Lung (tissue), 12 donors: ENCODE measurements around the gene GCK. TPM values are rescaled to one million over a fixed set of nuclear protein-coding genes. Genes with fewer than 3 reads are reported as not detected.

Source experiments
- ATAC-seq: fragments of 200-7000 bp; cut with Tn5 transposase; one replicate; pipeline ENCODE4 v1.9.1; 2020; ENCODE audit warnings: moderate number of reproducible peaks; ENCODE audit not compliant: insufficient read depth, low FRiP score
- DNase-seq, 3 donors: peaks; one replicate each; pipeline ENCODE4 v3.0.0-alpha.2; 2013 to 2017
- H3K27ac ChIP-seq, 2 donors: one replicate each; pipeline ENCODE4 v1.5.1; 2013; ENCODE audit warnings: mild to moderate bottlenecking in 2 of 2, moderate library complexity in 2 of 2, control low read depth in 1 of 2, inconsistent platforms in 1 of 2, low read depth in 1 of 2, low read length in 1 of 2
- H3K27me3 ChIP-seq, 3 donors: one replicate each; pipeline ENCODE4 v1.5.1; 2013; ENCODE audit warnings: low read length in 2 of 3; ENCODE audit not compliant: control insufficient read depth in 3 of 3, insufficient read depth in 3 of 3
- H3K36me3 ChIP-seq, 4 donors: one replicate each; pipeline ENCODE4 v1.5.1; 2013; ENCODE audit warnings: low read length in 4 of 4, mild to moderate bottlenecking in 1 of 4, moderate library complexity in 1 of 4; ENCODE audit not compliant: control insufficient read depth in 4 of 4, insufficient read depth in 4 of 4
- H3K4me1 ChIP-seq, 5 donors: one replicate each; pipeline ENCODE4 v1.5.1; 2013; ENCODE audit warnings: low read length in 5 of 5, mild to moderate bottlenecking in 2 of 5, moderate library complexity in 1 of 5; ENCODE audit not compliant: control insufficient read depth in 5 of 5, insufficient read depth in 5 of 5
- H3K4me3 ChIP-seq: one replicate; pipeline ENCODE4 v1.5.1; 2013; ENCODE audit warnings: mild to moderate bottlenecking, control low read depth, moderate library complexity
- H3K9ac ChIP-seq, 2 donors: one replicate each; pipeline ENCODE4 v1.5.1; 2013; ENCODE audit warnings: low read length in 2 of 2, control low read depth in 1 of 2; ENCODE audit not compliant: insufficient read depth in 1 of 2
- H3K9me3 ChIP-seq, 4 donors: one replicate each; pipeline ENCODE4 v1.5.1; 2013; ENCODE audit warnings: low read length in 3 of 4, mild to moderate bottlenecking in 1 of 4, moderate library complexity in 1 of 4; ENCODE audit not compliant: control insufficient read depth in 4 of 4, insufficient read depth in 3 of 4
- WGBS, 2 donors: extraction: QIAGEN DNeasy Blood & Tissue Kit; methylation state at CpG; one replicate each; pipeline ENCODE4 v1.1.7; 2013; 5-methylcytosine and 5-hydroxymethylcytosine counted together
- polyA plus RNA-seq, 2 donors: library from polyadenylated mRNA; stranded (reverse); fragments of 200-250 nt; gene quantifications; one replicate each; pipeline ENCODE4 v1.2.1, GENCODE V29; 2013
- total RNA-seq, 2 donors: library from RNA; depleted of rRNA in 1 of 2; stranded (reverse); fragments of >200 nt in 1 of 2; gene quantifications; one replicate each; pipeline ENCODE4 v1.2.1, GENCODE V29; 2014 to 2021
- TF ChIP-seq, protein P1 (sequence below): IDR thresholded peaks from 2 replicates; pipeline ENCODE4 v1.5.1; 2012; ENCODE audit warnings: mild to moderate bottlenecking; ENCODE audit errors: control extremely low read depth, extremely low read depth
- donor health status: control.
- donor health status: control.
- donor health status: Bipolar disorder and iron deficiency.
- donor health status: healthy.
- donor health status: DM: yes; HTN: yes; CAD: no.

GCK gene
- total and polyA plus RNA-seq, 4 donors, result 0.25 to 1.1 (median 0.43) TPM

DNA sequence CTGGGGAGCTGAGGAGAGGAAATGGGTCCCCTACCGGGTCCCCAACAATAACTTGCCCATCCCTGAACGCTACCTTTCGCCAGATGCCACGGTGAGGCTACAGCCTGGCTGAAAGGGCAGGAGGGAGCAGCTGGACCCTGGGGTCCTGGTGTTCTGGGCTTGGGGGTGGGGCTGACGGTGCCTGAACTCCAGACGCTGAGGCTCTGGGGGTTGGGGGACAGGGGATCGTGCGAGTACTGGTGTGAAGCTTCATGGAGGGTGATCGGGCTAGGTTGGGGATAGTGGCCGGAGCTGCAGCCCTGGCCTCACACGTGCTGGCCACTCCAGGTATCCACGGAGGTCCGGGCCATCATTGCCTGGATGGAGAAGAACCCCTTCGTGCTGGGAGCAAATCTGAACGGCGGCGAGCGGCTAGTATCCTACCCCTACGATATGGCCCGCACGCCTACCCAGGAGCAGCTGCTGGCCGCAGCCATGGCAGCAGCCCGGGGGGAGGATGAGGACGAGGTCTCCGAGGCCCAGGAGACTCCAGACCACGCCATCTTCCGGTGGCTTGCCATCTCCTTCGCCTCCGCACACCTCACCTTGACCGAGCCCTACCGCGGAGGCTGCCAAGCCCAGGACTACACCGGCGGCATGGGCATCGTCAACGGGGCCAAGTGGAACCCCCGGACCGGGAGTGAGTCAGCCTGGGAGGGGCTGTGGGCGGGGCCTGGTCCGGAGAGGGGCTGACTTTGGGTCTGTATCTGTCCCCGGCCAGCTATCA lies 76.8 kb downstream of the GCK start:
- WGBS, 2 donors, result 79 to 81% methylated on average over 41 of the region's 41 CpGs
- no peak overlapping the region for H3K27ac ChIP-seq
- peaks cover 0 to 56% (median 15%) of the 10 kb centered on the region in 4 donors for H3K36me3 ChIP-seq
- no peak overlapping the region for H3K4me3 ChIP-seq
- H3K27me3 ChIP-seq, result no peaks in the 10 kb centered on the region
- H3K9ac ChIP-seq, result no peak overlapping the region
- no peak for DNase-seq
- no peak for ATAC-seq
- no peaks in the 10 kb centered on the region for H3K4me1 ChIP-seq
- TF ChIP-seq, protein P1, sequence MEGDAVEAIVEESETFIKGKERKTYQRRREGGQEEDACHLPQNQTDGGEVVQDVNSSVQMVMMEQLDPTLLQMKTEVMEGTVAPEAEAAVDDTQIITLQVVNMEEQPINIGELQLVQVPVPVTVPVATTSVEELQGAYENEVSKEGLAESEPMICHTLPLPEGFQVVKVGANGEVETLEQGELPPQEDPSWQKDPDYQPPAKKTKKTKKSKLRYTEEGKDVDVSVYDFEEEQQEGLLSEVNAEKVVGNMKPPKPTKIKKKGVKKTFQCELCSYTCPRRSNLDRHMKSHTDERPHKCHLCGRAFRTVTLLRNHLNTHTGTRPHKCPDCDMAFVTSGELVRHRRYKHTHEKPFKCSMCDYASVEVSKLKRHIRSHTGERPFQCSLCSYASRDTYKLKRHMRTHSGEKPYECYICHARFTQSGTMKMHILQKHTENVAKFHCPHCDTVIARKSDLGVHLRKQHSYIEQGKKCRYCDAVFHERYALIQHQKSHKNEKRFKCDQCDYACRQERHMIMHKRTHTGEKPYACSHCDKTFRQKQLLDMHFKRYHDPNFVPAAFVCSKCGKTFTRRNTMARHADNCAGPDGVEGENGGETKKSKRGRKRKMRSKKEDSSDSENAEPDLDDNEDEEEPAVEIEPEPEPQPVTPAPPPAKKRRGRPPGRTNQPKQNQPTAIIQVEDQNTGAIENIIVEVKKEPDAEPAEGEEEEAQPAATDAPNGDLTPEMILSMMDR, result no peak
- H3K9me3 ChIP-seq, result no peaks in the 10 kb centered on the region

DNA sequence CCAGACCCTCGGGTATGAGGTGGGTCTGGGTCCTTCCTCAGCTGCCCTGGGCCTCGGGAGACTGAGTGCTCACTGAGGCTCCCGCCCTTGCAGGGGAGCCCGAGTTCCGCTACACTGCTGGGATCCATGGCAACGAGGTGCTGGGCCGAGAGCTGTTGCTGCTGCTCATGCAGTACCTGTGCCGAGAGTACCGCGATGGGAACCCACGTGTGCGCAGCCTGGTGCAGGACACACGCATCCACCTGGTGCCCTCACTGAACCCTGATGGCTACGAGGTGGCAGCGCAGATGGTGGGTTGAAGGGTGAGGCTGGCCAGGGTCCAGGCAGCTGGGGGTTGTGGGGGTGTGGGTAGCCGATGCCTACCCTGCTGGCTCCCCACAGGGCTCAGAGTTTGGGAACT lies 77.5 kb downstream of the GCK start:
- ATAC-seq, result no peak
- H3K27ac ChIP-seq, result no peak overlapping the region
- H3K36me3 ChIP-seq, result peaks cover 0 to 52% (median 15%) of the 10 kb centered on the region in 4 donors
- no peaks in the 10 kb centered on the region for H3K27me3 ChIP-seq
- 86 to 94% methylated on average over 16 of the region's 16 CpGs for WGBS, 2 donors
- no peaks in the 10 kb centered on the region for H3K9me3 ChIP-seq
- TF ChIP-seq, protein P1, result no peak
- no peak overlapping the region for H3K4me3 ChIP-seq
- DNase-seq, result no peak
- no peak overlapping the region for H3K9ac ChIP-seq
- H3K4me1 ChIP-seq, result no peaks in the 10 kb centered on the region

DNA sequence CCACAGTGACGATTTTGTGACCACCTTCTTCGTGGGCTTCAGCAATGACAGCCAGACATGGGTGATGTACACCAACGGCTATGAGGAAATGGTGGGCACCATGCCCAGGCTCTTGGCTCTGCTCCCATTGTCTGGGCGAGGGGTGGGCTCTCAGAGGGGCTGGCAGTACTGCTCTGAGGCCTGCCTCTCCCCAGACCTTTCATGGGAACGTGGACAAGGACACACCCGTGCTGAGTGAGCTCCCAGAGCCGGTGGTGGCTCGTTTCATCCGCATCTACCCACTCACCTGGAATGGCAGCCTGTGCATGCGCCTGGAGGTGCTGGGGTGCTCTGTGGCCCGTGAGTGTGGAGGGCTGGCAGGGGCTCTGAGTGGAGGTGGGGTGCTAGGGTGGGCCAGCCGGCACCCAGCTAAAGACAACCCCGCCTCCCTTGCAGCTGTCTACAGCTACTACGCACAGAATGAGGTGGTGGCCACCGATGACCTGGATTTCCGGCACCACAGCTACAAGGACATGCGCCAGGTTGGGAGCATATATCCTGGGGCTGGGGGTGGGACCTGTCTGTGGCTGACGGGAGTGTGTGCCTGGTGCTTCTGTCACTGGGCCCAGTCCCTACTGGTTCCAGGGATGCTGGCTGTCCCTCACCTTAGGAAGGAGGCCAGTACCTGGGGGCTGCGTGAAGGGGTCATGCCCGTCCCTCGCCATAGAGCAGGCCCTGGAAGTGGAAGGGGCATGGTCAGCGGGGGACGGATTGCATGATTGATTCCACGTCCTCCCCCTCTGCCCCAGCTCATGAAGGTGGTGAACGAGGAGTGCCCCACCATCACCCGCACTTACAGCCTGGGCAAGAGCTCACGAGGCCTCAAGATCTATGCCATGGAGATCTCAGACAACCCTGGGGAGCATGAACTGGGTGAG lies 78.3 kb downstream of the GCK start:
- WGBS, 2 donors, result 81 to 83% methylated on average over 27 of the region's 27 CpGs
- H3K4me3 ChIP-seq, result no peak overlapping the region

More for the DNA sequence above, 78.3 kb downstream of the GCK start:
- Histone ChIP-seq H3K27ac (no peak overlapping the region), H3K36me3 (peaks cover 0 to 44% (median 15%) of the 10 kb centered on the region in 4 donors), H3K9ac (no peak overlapping the region), H3K27me3 (no peaks in the 10 kb centered on the region), H3K4me1 (no peaks in the 10 kb centered on the region), H3K9me3 (no peaks in the 10 kb centered on the region)
- DNase-seq, result no peak
- no peak for ATAC-seq
- TF ChIP-seq, protein P1, result no peak
